GM12873 (cell line): ENCODE data around the gene VWA3B.

Experiments
- TF ChIP-seq, protein P1 (sequence below): IDR thresholded peaks from 2 replicates; pipeline ENCODE4 v1.5.1; 2012; ENCODE audit warnings: low read depth, mild to moderate bottlenecking, moderate library complexity, low read length, control low read depth; ENCODE audit not compliant: insufficient read depth; ENCODE audit errors: missing control alignments

The VWA3B gene

DNA sequence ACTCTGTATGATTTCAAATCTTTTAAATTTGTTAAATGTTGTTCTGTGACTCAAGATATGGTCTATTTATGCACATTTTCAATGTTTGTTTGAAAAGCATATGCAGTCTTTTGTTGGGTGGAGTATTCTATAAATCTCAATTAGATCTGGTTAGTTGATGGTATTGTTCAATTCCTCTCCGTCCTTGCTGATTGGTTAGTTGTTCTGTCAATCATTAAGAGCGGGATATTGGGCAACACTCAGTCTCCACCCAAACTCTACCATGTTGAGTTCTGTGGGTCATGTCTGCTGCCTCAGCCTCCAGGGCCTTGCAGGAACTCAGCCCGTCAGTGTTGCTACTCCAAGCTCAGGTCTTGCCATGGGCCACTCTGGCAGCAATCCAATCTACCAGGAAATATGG, 118.9 kb downstream of the VWA3B start:
- TF ChIP-seq, protein P1, sequence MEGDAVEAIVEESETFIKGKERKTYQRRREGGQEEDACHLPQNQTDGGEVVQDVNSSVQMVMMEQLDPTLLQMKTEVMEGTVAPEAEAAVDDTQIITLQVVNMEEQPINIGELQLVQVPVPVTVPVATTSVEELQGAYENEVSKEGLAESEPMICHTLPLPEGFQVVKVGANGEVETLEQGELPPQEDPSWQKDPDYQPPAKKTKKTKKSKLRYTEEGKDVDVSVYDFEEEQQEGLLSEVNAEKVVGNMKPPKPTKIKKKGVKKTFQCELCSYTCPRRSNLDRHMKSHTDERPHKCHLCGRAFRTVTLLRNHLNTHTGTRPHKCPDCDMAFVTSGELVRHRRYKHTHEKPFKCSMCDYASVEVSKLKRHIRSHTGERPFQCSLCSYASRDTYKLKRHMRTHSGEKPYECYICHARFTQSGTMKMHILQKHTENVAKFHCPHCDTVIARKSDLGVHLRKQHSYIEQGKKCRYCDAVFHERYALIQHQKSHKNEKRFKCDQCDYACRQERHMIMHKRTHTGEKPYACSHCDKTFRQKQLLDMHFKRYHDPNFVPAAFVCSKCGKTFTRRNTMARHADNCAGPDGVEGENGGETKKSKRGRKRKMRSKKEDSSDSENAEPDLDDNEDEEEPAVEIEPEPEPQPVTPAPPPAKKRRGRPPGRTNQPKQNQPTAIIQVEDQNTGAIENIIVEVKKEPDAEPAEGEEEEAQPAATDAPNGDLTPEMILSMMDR = no peak

DNA sequence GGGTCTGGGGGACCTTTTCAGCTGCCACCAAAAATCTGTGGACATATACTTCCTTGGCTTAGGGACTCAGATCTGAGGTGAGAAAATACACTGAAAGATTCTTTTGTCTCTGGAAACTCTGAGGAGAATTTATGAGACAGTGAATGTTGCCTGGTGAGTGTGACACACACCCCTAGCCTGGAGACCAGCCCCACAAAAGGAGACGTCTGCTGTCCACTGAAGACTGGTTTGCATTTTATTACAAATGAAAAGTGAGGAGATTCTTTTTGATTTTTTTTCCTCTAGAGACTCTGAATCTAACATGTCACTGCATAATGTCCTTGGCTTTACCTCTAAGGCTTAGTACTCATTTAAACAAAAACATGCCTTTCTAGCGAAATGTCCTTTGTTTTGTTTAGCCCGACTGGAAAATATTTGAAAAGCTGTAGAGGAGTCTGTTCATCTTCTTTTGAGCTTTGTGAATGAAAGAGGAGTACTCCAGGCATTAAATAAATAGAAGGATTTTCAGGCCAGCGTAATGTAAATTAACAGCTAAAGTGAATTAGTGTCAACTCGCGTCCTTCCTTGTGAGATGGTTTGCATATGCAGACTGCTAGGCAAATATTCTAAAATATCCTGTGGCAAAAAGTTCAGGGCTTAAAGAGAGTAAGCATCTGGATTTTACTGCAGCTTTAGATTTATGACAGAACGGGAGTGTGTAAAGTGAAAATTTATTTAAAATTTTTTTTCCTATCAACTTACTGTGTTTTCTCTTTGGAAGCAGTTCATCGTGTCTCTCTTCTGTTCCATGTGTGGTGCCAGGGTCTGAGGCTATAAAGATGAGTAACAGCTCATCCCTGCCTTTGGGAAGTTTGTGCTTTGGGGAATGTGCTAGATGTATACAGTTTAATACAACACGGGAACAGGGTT, 125.4 kb downstream of the VWA3B start:
- TF ChIP-seq, protein P1 = no peak

DNA sequence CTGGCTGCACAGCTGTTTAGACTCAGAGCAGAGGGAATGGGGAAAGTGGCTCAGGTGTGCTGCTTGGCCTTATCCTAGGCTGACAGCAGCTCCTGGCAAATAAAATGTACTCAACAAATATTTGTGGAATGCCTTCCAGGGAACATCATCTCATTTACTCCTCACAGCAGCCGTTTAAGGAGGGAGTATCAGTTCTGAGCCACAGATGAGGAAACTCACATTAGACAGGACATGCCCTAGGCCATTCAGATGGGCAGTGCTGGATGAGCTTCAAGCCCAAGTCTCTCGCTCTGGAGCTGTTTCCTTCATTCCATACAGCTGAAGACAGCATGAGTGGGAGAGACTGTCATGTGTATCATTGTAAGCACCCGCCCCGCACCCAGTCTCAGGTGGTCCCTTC, 129.6 kb downstream of the VWA3B start:
- TF ChIP-seq, protein P1 = no peak

DNA sequence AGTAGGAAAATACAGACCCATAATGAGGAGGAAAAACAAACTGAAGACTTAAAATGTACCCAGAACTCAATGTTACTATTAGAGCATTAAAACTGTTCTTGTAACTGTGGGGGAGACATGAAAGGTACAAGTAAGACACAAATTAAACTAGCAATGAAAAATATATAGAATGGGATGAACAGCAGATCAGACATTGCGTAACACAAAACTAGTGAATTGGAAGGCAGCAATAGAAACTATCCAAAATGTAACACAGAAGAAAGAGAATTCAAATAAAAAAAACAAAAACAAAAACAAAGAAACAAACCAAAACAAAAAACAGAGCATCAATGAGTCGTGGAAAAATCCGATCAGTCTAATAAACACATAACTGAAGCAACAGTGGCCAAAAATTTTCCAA, 132.2 kb downstream of the VWA3B start:
- TF ChIP-seq, protein P1 = no peak

DNA sequence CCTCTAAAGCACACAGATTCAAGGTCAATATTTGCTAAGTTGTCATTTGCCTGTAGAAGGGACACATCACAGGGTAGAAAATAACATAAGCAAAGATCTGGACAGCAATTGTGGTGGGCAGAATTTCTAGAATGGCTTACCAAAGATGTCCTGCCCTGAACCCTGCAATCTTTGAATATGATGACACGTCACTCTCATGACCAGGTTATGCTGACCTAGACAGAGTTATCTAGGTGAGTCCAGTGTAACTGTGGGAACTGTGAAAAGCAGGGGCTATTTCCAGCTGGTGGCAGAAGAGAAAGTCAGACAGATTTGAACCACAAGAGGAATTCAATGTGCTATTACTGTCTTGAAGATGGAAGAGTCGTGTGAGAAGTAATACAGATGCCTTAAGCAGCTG, 147.0 kb downstream of the VWA3B start:
- TF ChIP-seq, protein P1 = no peak

DNA sequence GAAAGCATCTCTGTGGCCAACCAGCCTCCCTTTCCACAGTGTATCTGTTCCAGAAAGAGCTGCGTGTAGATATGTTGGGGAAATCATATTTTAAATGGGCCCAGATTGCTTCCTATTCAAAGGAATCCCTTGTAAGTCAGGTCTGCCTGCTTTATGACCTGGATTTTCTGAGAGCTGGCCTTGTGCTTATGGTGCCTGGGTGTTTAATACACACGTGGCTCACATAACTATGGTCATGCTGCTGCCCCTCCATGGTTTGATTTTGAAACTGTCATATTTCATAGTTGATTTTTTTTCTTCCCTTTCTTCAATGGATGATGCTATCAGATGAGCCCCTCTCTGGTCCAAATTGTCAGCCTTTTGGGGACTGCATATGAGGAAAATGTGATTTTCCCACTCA, 147.8 kb downstream of the VWA3B start:
- TF ChIP-seq, protein P1 = no peak

DNA sequence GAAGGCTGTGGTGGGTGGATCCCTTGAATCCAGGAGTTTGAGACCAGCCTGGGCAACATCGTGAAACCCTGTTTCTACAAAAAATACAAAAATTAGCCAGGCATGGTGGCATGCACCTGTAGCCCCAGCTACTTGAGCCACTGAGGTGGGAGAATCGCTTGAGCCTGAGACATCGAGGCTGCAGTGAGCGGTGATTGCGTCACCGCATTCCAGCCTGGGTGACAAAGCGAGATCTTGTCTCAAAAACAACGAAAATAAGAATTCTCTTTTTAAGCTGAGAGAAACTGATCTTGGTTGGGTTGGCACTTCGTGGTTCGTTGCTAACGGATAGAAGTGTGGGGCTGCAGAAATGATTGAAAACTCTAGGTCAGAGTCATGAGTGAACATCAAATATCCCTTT, 150.0 kb downstream of the VWA3B start:
- TF ChIP-seq, protein P1 = no peak
